Natural killer cell (primary cell): ENCODE measurements around the gene BCL2L11. TPM values are rescaled to one million over a fixed set of nuclear protein-coding genes. Genes with fewer than 3 reads are reported as not detected.

Experiments used
- ATAC-seq, 3 donors: fragments of 150-1000 bp in 2 of 3; fragments of 200-7000 bp in 1 of 3; cut with Tn5 transposase; 1 replicate in 1 of 3; 2 replicates in 2 of 3; pipeline ENCODE4 v1.10.0; 2021; ENCODE audit warnings: mild to moderate bottlenecking in 2 of 3, moderate library complexity in 2 of 3
- DNase-seq, 2 donors: peaks; one replicate each; pipeline versions ENCODE4 v3.0.0 to v3.0.0-alpha.2; 2013 to 2021; ENCODE audit warnings: mixed read lengths in 1 of 2
- H3K27ac ChIP-seq: one replicate; pipeline ENCODE4 v1.5.1; 2013; ENCODE audit warnings: mild to moderate bottlenecking, low read length
- H3K27me3 ChIP-seq: one replicate; pipeline ENCODE4 v1.6.1; 2013; ENCODE audit warnings: low read length; ENCODE audit not compliant: control insufficient read depth, insufficient read depth
- H3K36me3 ChIP-seq: one replicate; pipeline ENCODE4 v1.6.1; 2013; ENCODE audit warnings: low read length; ENCODE audit not compliant: control insufficient read depth, insufficient read depth
- H3K4me1 ChIP-seq: one replicate; pipeline ENCODE4 v1.6.1; 2013; ENCODE audit warnings: low read length; ENCODE audit not compliant: control insufficient read depth, insufficient read depth
- H3K4me3 ChIP-seq: one replicate; pipeline ENCODE4 v1.5.1; 2013; ENCODE audit warnings: low read length
- H3K9me3 ChIP-seq: one replicate; pipeline ENCODE4 v1.6.1; 2013; ENCODE audit warnings: low read length; ENCODE audit not compliant: control insufficient read depth, insufficient read depth
- H3K27ac Mint-ChIP-seq, 2 donors: one replicate each; pipeline ENCODE4 v1.8.0; 2022; ENCODE audit warnings: mild to moderate bottlenecking in 2 of 2, mixed read lengths in 2 of 2, moderate library complexity in 1 of 2
- H3K27me3 Mint-ChIP-seq, 2 donors: one replicate each; pipeline ENCODE4 v1.8.0; 2022; ENCODE audit warnings: low read depth in 2 of 2, mixed read lengths in 2 of 2
- H3K36me3 Mint-ChIP-seq: one replicate; pipeline ENCODE4 v1.8.0; 2022; ENCODE audit warnings: mixed read lengths
- H3K4me1 Mint-ChIP-seq, 2 donors: one replicate each; pipeline ENCODE4 v1.8.0; 2022; ENCODE audit warnings: mixed read lengths in 2 of 2
- H3K4me3 Mint-ChIP-seq: one replicate; pipeline ENCODE4 v1.8.0; 2022; ENCODE audit warnings: mild to moderate bottlenecking, moderate library complexity, mixed read lengths
- H3K9me3 Mint-ChIP-seq, 2 donors: one replicate each; pipeline ENCODE4 v1.8.0; 2022; ENCODE audit warnings: mixed read lengths in 2 of 2
- WGBS: methylation state at CpG from one replicate; pipeline ENCODE4 v1.1.7; 2013; ENCODE audit warnings: missing lambda C conversion rate; ENCODE audit not compliant: insufficient coverage; 5-methylcytosine and 5-hydroxymethylcytosine counted together
- intact Hi-C: fragments of 100-400 bp; cut with micrococcal nuclease; formaldehyde crosslinking; loops from one replicate; pipeline ENCODE4 v1.14.2; 2022
- total RNA-seq, 4 donors: library from RNA; stranded (reverse); fragments of 120-200 nt in 1 of 4; gene quantifications; one replicate each; pipeline versions ENCODE4 v1.2.3 to v1.2.4, GENCODE V29; 2013 to 2022
- TF ChIP-seq, protein P1 (sequence below): fragments of 200-600 bp; IDR thresholded peaks from one replicate; pipeline ENCODE4 v1.8.0; 2022; ENCODE audit warnings: antibody characterized with exemption

The BCL2L11 gene
- total RNA-seq, 3 donors from 2014 or later (not counting 1 experiment from before 2014, with no cell fraction given) = 27.4 to 56.9 (median 39.9) TPM

DNA sequence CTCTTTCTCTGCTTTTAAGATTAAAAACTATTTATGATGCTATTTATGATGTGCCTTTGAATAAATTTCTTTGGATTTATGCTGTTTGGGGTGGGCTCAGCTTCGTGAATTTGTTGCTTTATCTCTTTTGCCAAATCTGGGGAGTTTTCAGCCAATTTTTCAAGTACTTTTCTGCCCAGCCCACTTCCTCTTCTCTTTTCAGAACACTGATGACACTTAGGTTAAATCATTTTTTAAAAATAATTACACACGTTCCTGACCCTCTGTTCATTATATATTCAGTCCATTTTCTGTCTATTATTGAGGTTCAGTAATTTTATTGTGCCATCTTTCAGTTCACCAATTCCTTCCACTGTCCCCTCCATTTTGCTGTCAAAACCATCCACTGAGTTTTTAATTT lies 14.8 kb upstream of the BCL2L11 start:
- H3K36me3 ChIP-seq = no peaks in the 10 kb centered on the region
- 25% methylated on average over 2 of the region's 2 CpGs for whole genome bisulfite sequencing
- H3K9me3 Mint-ChIP-seq = no peaks in the 10 kb centered on the region
- no peak overlapping the region for H3K27ac Mint-ChIP-seq
- intact Hi-C loops = no loop called here
- peaks cover under 1 to 1% of the 10 kb centered on the region in 2 donors for H3K4me1 Mint-ChIP-seq
- no peak overlapping the region for H3K4me3 ChIP-seq
- H3K27ac ChIP-seq = no peak overlapping the region
- TF ChIP-seq, protein P1, sequence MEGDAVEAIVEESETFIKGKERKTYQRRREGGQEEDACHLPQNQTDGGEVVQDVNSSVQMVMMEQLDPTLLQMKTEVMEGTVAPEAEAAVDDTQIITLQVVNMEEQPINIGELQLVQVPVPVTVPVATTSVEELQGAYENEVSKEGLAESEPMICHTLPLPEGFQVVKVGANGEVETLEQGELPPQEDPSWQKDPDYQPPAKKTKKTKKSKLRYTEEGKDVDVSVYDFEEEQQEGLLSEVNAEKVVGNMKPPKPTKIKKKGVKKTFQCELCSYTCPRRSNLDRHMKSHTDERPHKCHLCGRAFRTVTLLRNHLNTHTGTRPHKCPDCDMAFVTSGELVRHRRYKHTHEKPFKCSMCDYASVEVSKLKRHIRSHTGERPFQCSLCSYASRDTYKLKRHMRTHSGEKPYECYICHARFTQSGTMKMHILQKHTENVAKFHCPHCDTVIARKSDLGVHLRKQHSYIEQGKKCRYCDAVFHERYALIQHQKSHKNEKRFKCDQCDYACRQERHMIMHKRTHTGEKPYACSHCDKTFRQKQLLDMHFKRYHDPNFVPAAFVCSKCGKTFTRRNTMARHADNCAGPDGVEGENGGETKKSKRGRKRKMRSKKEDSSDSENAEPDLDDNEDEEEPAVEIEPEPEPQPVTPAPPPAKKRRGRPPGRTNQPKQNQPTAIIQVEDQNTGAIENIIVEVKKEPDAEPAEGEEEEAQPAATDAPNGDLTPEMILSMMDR = no peak
- no peak overlapping the region for H3K4me3 Mint-ChIP-seq
- H3K9me3 ChIP-seq = no peaks in the 10 kb centered on the region
- DNase-seq (no peak), ATAC-seq (no peak)
- no peaks in the 10 kb centered on the region for H3K36me3 Mint-ChIP-seq
- no peaks in the 10 kb centered on the region for H3K4me1 ChIP-seq
- H3K27me3 Mint-ChIP-seq = peaks cover 26 to 50% of the 10 kb centered on the region in 2 donors
- no peaks in the 10 kb centered on the region for H3K27me3 ChIP-seq

DNA sequence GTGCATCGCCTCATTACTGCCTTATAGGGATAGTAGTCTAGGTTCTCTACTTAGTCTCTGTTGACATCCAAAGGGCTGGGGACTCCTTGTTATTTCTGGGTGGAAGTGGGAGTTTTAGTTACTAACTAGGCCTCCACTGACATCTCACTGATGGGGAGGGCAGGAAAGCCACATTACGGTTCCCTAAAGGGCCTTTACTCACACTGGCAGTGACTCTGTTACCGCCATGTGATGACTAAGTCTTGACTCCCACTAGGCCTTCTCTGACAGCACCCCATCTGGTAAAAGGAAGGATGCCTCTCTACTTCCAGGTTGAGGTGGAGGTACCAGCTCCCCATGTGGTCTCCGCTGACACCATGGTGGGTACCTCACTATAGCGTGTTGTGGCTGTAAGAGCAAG lies 14.0 kb upstream of the BCL2L11 start:
- intact Hi-C loops = no loop called here
- Histone ChIP-seq H3K4me1 (no peaks in the 10 kb centered on the region), H3K36me3 (no peaks in the 10 kb centered on the region), H3K4me3 (no peak overlapping the region), H3K27me3 (peaks cover 1% of the 10 kb centered on the region), H3K9me3 (no peaks in the 10 kb centered on the region), H3K27ac (no peak overlapping the region)
- ATAC-seq = no peak
- no peak for DNase-seq
- Mint-ChIP-seq H3K36me3 (no peaks in the 10 kb centered on the region), H3K27me3 (peaks cover 26 to 50% of the 10 kb centered on the region in 2 donors), H3K27ac (no peak overlapping the region), H3K4me3 (no peak overlapping the region), H3K4me1 (no peaks in the 10 kb centered on the region), H3K9me3 (no peaks in the 10 kb centered on the region)
- TF ChIP-seq, protein P1 = no peak
- WGBS = 88% methylated on average over 4 of the region's 5 CpGs

DNA sequence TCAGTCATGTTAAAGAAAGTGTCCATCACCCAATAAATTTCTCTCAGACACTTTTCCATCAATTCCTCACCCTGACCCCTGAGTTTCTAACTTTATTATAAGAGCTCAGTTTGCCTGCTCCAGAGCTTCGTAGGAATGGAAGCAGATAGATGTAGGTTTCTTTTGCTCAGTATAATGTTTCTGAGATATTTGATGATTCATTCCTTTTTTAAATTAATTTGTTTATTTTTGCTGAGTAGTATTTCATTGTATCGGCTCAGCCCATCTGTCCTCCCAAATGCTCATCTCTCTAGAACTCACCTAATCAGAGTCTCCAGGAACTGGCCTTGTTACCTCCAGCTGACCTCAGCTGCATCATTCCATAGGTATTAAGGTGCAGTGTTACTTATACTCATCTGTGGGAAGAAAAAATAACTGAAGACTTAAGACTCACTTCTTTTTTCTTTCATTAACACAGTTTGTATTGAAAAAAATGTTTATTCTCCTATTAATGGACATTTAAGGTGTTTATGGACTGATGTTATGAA lies 11.9 kb upstream of the BCL2L11 start:
- Mint-ChIP-seq H3K27me3 (peaks cover 34 to 61% of the 10 kb centered on the region in 2 donors), H3K4me1 (no peaks in the 10 kb centered on the region), H3K36me3 (no peaks in the 10 kb centered on the region), H3K4me3 (no peak overlapping the region), H3K9me3 (no peaks in the 10 kb centered on the region), H3K27ac (no peak overlapping the region)
- Histone ChIP-seq H3K4me1 (no peaks in the 10 kb centered on the region), H3K36me3 (no peaks in the 10 kb centered on the region), H3K27me3 (peaks cover 3% of the 10 kb centered on the region), H3K9me3 (no peaks in the 10 kb centered on the region), H3K27ac (no peak overlapping the region), H3K4me3 (no peak overlapping the region)
- WGBS = no CpG with 5 or more reads among the region's 2 CpGs
- DNase-seq = no peak
- ATAC-seq = no peak
- intact Hi-C loops = no loop called here
- TF ChIP-seq, protein P1 = no peak
